Nucleus accumbens (tissue), 56 donors: Measurements from ENCODE around the gene GABRG3.
"Not testable (repeated sequence)": the region's sequence is repeated elsewhere in the genome, so short reads cannot be mapped to it uniquely, and the experiment has no call there.

Source experiments
- DNase-seq, 56 donors: peaks; one replicate each; lab custom pipeline; 2025; lab: John Stamatoyannopoulos, UW

GABRG3 gene

GRCh38 chr15:26985050-26985449 lies 14.1 kb downstream of the GABRG3 start:
- DNase-seq: no peak

GRCh38 chr15:26996250-26996649 lies 25.3 kb downstream of the GABRG3 start:
- no peak for DNase-seq

GRCh38 chr15:27003003-27003402 lies 32.0 kb downstream of the GABRG3 start:
- not testable (repeated sequence) for DNase-seq

GRCh38 chr15:27004226-27004625 lies 33.2 kb downstream of the GABRG3 start:
- DNase-seq: not testable (repeated sequence)

GRCh38 chr15:27017168-27017809 lies 46.3 kb downstream of the GABRG3 start:
- peak in 29 of 56 donors; percentile 9 to 81 (median 28) for DNase-seq

GRCh38 chr15:27019687-27020086 lies 48.7 kb downstream of the GABRG3 start:
- DNase-seq: no peak

GRCh38 chr15:27025481-27025966 lies 54.5 kb downstream of the GABRG3 start:
- DNase-seq: peak in 1 of 56 donors; percentile 11

GRCh38 chr15:27027229-27027628 lies 56.2 kb downstream of the GABRG3 start:
- DNase-seq: no peak

- DNase-seq: peak in 21 of 56 donors; percentile 10 to 67 (median 24)
Observed at GRCh38 chr15:27028858-27029477, 58.0 kb downstream of the GABRG3 start.

GRCh38 chr15:27036210-27036609 lies 65.2 kb downstream of the GABRG3 start:
- no peak for DNase-seq

GRCh38 chr15:27037501-27037900 lies 66.5 kb downstream of the GABRG3 start:
- DNase-seq: no peak

GRCh38 chr15:27039152-27039551 lies 68.2 kb downstream of the GABRG3 start:
- no peak for DNase-seq

- DNase-seq: no peak
Observed at GRCh38 chr15:27042230-27042629, 71.2 kb downstream of the GABRG3 start.

- DNase-seq: no peak
Observed at GRCh38 chr15:27042646-27043045, 71.7 kb downstream of the GABRG3 start.

GRCh38 chr15:27043770-27044169 lies 72.8 kb downstream of the GABRG3 start:
- no peak for DNase-seq

- peak in 1 of 56 donors; percentile 31 for DNase-seq
Observed at GRCh38 chr15:27045796-27046195, 74.8 kb downstream of the GABRG3 start.

GRCh38 chr15:27046880-27047279 lies 75.9 kb downstream of the GABRG3 start:
- DNase-seq: no peak

GRCh38 chr15:27050163-27050562 lies 79.2 kb downstream of the GABRG3 start:
- no peak for DNase-seq

- DNase-seq: no peak
Observed at GRCh38 chr15:27054426-27054825, 83.4 kb downstream of the GABRG3 start.

- DNase-seq: no peak
Observed at GRCh38 chr15:27057904-27058645, 87.1 kb downstream of the GABRG3 start.

GRCh38 chr15:27058939-27059338 lies 88.0 kb downstream of the GABRG3 start:
- peak in 1 of 56 donors; percentile 2 for DNase-seq
